SK-N-SH (cell line): Measurements from ENCODE around the gene THSD4.

Source experiments
- CTCF ChIP-seq: fragments of 200-600 bp; sonication (generic); IDR thresholded peaks from 2 replicates; pipeline ENCODE4 v1.6.1; 2017; ENCODE audit warnings: antibody characterized with exemption, mild to moderate bottlenecking, moderate library complexity
- GABPA ChIP-seq: IDR thresholded peaks from 2 replicates; pipeline ENCODE4 v1.4.0; 2012; ENCODE audit warnings: low read depth, mild to moderate bottlenecking
- JUND ChIP-seq: IDR thresholded peaks from 2 replicates; pipeline ENCODE4 v1.4.0; 2012
- RAD21 ChIP-seq: IDR thresholded peaks from 2 replicates; pipeline ENCODE4 v1.6.1; 2012; ENCODE audit warnings: mild to moderate bottlenecking, low read length
- USF2 ChIP-seq: fragments of 150-350 bp; IDR thresholded peaks from 2 replicates; pipeline ENCODE4 v1.6.1; 2017; ENCODE audit warnings: antibody characterized with exemption, low read length, low read depth, borderline replicate concordance

- TF ChIP-seq CTCF (no peak), USF2 (no peak), RAD21 (no peak), GABPA (no peak), JUND (no peak)
Measured at GRCh38 chr15:71212146-71212545, 96.9 kb downstream of the THSD4 start.
